ENCODE results near the gene TMEM259. TPM values are rescaled to one million over a fixed set of nuclear protein-coding genes. Genes with fewer than 3 reads are reported as not detected.

TMEM259 gene
- total and polyA plus RNA-seq, 9 of the 15 experiments (the other 6 are each of a cell fraction or from before 2014, with no cell fraction given), result 0.52 to 231 (median 63.6) TPM

DNA sequence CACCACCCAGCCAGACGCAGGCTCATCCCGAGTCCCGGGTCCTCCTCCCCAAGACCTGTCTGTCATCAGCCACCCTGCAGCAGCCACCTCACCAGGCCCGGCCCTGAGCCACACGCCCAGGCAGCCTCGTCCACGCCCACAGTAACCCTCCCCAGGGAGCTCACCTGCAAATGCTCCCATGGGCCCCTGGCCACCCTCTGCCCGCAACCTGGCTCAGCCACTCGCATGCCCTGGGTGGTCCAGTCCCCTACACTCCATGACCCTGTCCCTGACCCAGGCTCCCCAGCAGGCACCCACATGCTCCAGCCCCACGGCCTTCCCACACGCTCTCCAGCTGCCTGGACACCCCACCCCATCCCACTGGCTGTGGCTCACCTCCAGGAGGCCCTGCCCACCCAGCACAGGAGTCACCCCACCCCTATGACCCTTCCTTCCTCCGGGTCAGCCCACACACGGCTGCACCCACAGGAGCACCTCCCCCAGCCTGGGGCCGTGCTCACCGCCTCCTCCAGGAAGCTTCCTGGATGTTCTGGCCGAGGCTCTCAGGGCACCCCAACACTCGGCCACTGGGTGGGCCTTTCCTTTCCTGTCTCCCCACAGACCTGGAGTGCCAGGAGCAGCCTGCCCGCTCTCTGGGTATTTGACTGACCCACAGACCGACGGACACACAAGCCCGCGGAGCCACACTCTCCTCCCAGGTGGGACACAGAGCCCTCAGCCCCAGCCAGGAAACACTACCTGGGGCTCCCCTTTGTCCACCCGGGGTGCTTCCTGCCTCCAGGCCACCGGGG lies 3.6 kb downstream of the TMEM259 start (continued):
- TF ChIP-seq, protein P1, sequence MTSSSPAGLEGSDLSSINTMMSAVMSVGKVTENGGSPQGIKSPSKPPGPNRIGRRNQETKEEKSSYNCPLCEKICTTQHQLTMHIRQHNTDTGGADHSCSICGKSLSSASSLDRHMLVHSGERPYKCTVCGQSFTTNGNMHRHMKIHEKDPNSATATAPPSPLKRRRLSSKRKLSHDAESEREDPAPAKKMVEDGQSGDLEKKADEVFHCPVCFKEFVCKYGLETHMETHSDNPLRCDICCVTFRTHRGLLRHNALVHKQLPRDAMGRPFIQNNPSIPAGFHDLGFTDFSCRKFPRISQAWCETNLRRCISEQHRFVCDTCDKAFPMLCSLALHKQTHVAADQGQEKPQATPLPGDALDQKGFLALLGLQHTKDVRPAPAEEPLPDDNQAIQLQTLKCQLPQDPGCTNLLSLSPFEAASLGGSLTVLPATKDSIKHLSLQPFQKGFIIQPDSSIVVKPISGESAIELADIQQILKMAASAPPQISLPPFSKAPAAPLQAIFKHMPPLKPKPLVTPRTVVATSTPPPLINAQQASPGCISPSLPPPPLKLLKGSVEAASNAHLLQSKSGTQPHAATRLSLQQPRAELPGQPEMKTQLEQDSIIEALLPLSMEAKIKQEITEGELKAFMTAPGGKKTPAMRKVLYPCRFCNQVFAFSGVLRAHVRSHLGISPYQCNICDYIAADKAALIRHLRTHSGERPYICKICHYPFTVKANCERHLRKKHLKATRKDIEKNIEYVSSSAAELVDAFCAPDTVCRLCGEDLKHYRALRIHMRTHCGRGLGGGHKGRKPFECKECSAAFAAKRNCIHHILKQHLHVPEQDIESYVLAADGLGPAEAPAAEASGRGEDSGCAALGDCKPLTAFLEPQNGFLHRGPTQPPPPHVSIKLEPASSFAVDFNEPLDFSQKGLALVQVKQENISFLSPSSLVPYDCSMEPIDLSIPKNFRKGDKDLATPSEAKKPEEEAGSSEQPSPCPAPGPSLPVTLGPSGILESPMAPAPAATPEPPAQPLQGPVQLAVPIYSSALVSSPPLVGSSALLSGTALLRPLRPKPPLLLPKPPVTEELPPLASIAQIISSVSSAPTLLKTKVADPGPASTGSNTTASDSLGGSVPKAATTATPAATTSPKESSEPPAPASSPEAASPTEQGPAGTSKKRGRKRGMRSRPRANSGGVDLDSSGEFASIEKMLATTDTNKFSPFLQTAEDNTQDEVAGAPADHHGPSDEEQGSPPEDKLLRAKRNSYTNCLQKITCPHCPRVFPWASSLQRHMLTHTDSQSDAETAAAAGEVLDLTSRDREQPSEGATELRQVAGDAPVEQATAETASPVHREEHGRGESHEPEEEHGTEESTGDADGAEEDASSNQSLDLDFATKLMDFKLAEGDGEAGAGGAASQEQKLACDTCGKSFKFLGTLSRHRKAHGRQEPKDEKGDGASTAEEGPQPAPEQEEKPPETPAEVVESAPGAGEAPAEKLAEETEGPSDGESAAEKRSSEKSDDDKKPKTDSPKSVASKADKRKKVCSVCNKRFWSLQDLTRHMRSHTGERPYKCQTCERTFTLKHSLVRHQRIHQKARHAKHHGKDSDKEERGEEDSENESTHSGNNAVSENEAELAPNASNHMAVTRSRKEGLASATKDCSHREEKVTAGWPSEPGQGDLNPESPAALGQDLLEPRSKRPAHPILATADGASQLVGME (CRISPR knock-in tag; IDR thresholded peaks at IDR 0.05), result no peak
- no peak for TF ChIP-seq PTBP1 (IDR thresholded peaks at IDR 0.05; ENCODE audit: low read depth, low read length)
- TF ChIP-seq, protein P2, sequence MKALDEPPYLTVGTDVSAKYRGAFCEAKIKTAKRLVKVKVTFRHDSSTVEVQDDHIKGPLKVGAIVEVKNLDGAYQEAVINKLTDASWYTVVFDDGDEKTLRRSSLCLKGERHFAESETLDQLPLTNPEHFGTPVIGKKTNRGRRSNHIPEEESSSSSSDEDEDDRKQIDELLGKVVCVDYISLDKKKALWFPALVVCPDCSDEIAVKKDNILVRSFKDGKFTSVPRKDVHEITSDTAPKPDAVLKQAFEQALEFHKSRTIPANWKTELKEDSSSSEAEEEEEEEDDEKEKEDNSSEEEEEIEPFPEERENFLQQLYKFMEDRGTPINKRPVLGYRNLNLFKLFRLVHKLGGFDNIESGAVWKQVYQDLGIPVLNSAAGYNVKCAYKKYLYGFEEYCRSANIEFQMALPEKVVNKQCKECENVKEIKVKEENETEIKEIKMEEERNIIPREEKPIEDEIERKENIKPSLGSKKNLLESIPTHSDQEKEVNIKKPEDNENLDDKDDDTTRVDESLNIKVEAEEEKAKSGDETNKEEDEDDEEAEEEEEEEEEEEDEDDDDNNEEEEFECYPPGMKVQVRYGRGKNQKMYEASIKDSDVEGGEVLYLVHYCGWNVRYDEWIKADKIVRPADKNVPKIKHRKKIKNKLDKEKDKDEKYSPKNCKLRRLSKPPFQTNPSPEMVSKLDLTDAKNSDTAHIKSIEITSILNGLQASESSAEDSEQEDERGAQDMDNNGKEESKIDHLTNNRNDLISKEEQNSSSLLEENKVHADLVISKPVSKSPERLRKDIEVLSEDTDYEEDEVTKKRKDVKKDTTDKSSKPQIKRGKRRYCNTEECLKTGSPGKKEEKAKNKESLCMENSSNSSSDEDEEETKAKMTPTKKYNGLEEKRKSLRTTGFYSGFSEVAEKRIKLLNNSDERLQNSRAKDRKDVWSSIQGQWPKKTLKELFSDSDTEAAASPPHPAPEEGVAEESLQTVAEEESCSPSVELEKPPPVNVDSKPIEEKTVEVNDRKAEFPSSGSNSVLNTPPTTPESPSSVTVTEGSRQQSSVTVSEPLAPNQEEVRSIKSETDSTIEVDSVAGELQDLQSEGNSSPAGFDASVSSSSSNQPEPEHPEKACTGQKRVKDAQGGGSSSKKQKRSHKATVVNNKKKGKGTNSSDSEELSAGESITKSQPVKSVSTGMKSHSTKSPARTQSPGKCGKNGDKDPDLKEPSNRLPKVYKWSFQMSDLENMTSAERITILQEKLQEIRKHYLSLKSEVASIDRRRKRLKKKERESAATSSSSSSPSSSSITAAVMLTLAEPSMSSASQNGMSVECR (CRISPR knock-in tag; IDR thresholded peaks at IDR 0.05), result no peak
- TF ChIP-seq MED1 (CRISPR knock-in tag; IDR thresholded peaks at IDR 0.05; ENCODE audit: borderline replicate concordance), result no peak
- TF ChIP-seq SRSF3 (IDR thresholded peaks at IDR 0.05; ENCODE audit: insufficient read depth, low read length), result no peak
- TF ChIP-seq SREBF1 (IDR thresholded peaks at IDR 0.05; ENCODE audit: borderline replicate concordance, low read depth, low read length), result no peak
- TF ChIP-seq, protein P3, sequence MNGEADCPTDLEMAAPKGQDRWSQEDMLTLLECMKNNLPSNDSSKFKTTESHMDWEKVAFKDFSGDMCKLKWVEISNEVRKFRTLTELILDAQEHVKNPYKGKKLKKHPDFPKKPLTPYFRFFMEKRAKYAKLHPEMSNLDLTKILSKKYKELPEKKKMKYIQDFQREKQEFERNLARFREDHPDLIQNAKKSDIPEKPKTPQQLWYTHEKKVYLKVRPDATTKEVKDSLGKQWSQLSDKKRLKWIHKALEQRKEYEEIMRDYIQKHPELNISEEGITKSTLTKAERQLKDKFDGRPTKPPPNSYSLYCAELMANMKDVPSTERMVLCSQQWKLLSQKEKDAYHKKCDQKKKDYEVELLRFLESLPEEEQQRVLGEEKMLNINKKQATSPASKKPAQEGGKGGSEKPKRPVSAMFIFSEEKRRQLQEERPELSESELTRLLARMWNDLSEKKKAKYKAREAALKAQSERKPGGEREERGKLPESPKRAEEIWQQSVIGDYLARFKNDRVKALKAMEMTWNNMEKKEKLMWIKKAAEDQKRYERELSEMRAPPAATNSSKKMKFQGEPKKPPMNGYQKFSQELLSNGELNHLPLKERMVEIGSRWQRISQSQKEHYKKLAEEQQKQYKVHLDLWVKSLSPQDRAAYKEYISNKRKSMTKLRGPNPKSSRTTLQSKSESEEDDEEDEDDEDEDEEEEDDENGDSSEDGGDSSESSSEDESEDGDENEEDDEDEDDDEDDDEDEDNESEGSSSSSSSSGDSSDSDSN (IDR thresholded peaks at IDR 0.05; ENCODE audit: borderline replicate concordance in 1 of 2, low read depth in 2 of 2, low read length in 2 of 2), result no peak
- TF ChIP-seq, protein P4, sequence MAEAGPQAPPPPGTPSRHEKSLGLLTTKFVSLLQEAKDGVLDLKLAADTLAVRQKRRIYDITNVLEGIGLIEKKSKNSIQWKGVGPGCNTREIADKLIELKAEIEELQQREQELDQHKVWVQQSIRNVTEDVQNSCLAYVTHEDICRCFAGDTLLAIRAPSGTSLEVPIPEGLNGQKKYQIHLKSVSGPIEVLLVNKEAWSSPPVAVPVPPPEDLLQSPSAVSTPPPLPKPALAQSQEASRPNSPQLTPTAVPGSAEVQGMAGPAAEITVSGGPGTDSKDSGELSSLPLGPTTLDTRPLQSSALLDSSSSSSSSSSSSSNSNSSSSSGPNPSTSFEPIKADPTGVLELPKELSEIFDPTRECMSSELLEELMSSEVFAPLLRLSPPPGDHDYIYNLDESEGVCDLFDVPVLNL (CRISPR knock-in tag; IDR thresholded peaks at IDR 0.05; ENCODE audit: low read depth), result no peak
- TF ChIP-seq, protein P5, sequence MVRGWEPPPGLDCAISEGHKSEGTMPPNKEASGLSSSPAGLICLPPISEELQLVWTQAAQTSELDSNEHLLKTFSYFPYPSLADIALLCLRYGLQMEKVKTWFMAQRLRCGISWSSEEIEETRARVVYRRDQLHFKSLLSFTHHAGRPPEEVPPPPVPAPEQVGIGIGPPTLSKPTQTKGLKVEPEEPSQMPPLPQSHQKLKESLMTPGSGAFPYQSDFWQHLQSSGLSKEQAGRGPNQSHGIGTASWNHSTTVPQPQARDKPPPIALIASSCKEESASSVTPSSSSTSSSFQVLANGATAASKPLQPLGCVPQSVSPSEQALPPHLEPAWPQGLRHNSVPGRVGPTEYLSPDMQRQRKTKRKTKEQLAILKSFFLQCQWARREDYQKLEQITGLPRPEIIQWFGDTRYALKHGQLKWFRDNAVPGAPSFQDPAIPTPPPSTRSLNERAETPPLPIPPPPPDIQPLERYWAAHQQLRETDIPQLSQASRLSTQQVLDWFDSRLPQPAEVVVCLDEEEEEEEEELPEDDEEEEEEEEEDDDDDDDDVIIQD (CRISPR knock-in tag; IDR thresholded peaks at IDR 0.05), result no peak
